WTC11 (cell line): ENCODE measurements around the gene SP9. TPM values are rescaled to one million over a fixed set of nuclear protein-coding genes. Genes with fewer than 3 reads are reported as not detected.

Experiments
- ATF1 ChIP-seq: sonication (generic); formaldehyde crosslinking; IDR thresholded peaks from 2 replicates; pipeline ENCODE4 v1.8.1; 2023; ENCODE audit warnings: mild to moderate bottlenecking, moderate library complexity, missing genetic modification reagents
- ATF2 ChIP-seq: sonication (generic); formaldehyde crosslinking; IDR thresholded peaks from 2 replicates; pipeline ENCODE4 v1.8.1; 2022; ENCODE audit warnings: low read depth, missing genetic modification reagents, borderline replicate concordance
- ATF3 ChIP-seq: sonication (generic); formaldehyde crosslinking; conservative IDR thresholded peaks from 2 replicates; pipeline ENCODE4 v1.8.1; 2022; ENCODE audit warnings: mild to moderate bottlenecking, missing genetic modification reagents
- CBFB ChIP-seq: sonication (generic); formaldehyde crosslinking; IDR thresholded peaks from 2 replicates; pipeline ENCODE4 v1.8.1; 2022; ENCODE audit warnings: mild to moderate bottlenecking, low read depth, missing genetic modification reagents
- E2F4 ChIP-seq: sonication (generic); formaldehyde crosslinking; IDR thresholded peaks from 2 replicates; pipeline ENCODE4 v1.8.1; 2022; ENCODE audit warnings: low read depth, mild to moderate bottlenecking, moderate library complexity, missing genetic modification reagents, borderline replicate concordance
- FOXJ3 ChIP-seq: sonication (generic); formaldehyde crosslinking; IDR thresholded peaks from 2 replicates; pipeline ENCODE4 v1.9.0; 2021; ENCODE audit warnings: missing genetic modification reagents, mild to moderate bottlenecking, borderline replicate concordance
- FOXK1 ChIP-seq: sonication (generic); formaldehyde crosslinking; IDR thresholded peaks from 2 replicates; pipeline ENCODE4 v1.8.0; 2022; ENCODE audit warnings: mild to moderate bottlenecking, moderate library complexity, missing genetic modification reagents
- FOXP1 ChIP-seq: sonication (generic); formaldehyde crosslinking; IDR thresholded peaks from 2 replicates; pipeline ENCODE4 v1.8.0; 2022; ENCODE audit warnings: missing genetic modification reagents, mild to moderate bottlenecking, moderate library complexity, borderline replicate concordance
- FOXP4 ChIP-seq: sonication (generic); formaldehyde crosslinking; IDR thresholded peaks from 2 replicates; pipeline ENCODE4 v1.8.0; 2022; ENCODE audit warnings: mild to moderate bottlenecking, missing genetic modification reagents
- IRF2 ChIP-seq: sonication (generic); formaldehyde crosslinking; IDR thresholded peaks from 2 replicates; pipeline ENCODE4 v1.8.0; 2022; ENCODE audit warnings: low read depth, missing genetic modification reagents, borderline replicate concordance
- MAX ChIP-seq: sonication (generic); formaldehyde crosslinking; IDR thresholded peaks from 2 replicates; pipeline ENCODE4 v1.8.0; 2022; ENCODE audit warnings: mild to moderate bottlenecking, missing genetic modification reagents
- NFATC4 ChIP-seq: fragments of 250-450 bp; sonication (Bioruptor Pico); IDR thresholded peaks from 2 replicates; pipeline ENCODE4 v1.9.0; 2021; ENCODE audit warnings: mild to moderate bottlenecking
- NR2C2 ChIP-seq: sonication (generic); formaldehyde crosslinking; IDR thresholded peaks from 2 replicates; pipeline ENCODE4 v1.8.0; 2022; ENCODE audit warnings: mild to moderate bottlenecking, missing genetic modification reagents
- OVOL2 ChIP-seq: fragments of 250-450 bp; sonication (Bioruptor Pico); IDR thresholded peaks from 2 replicates; pipeline ENCODE4 v1.9.0; 2021; ENCODE audit warnings: mild to moderate bottlenecking, borderline replicate concordance
- PRDM15 ChIP-seq: sonication (generic); formaldehyde crosslinking; IDR thresholded peaks from 2 replicates; pipeline ENCODE4 v1.8.0; 2022; ENCODE audit warnings: missing genetic modification reagents
- PREB ChIP-seq: sonication (generic); formaldehyde crosslinking; IDR thresholded peaks from 2 replicates; pipeline ENCODE4 v1.8.1; 2022; ENCODE audit warnings: mild to moderate bottlenecking, missing genetic modification reagents, moderate library complexity, borderline replicate concordance
- RORB ChIP-seq: fragments of 250-450 bp; sonication (Bioruptor Pico); IDR thresholded peaks from 2 replicates; pipeline ENCODE4 v1.9.0; 2021; ENCODE audit warnings: mild to moderate bottlenecking
- SMAD3 ChIP-seq: sonication (generic); formaldehyde crosslinking; IDR thresholded peaks from 2 replicates; pipeline ENCODE4 v1.8.0; 2022; ENCODE audit warnings: missing genetic modification reagents, mild to moderate bottlenecking, borderline replicate concordance
- SP1 ChIP-seq: sonication (generic); formaldehyde crosslinking; conservative IDR thresholded peaks from 2 replicates; pipeline ENCODE4 v1.8.1; 2022; ENCODE audit warnings: missing genetic modification reagents
- TEAD4 ChIP-seq: sonication (generic); formaldehyde crosslinking; IDR thresholded peaks from 2 replicates; pipeline ENCODE4 v1.8.0; 2022; ENCODE audit warnings: mild to moderate bottlenecking, missing genetic modification reagents
- TP53 ChIP-seq: sonication (generic); formaldehyde crosslinking; IDR thresholded peaks from 2 replicates; pipeline ENCODE4 v1.8.1; 2023; ENCODE audit warnings: mild to moderate bottlenecking, missing genetic modification reagents
- ZMAT4 ChIP-seq: fragments of 250-450 bp; sonication (Bioruptor Pico); IDR thresholded peaks from 2 replicates; pipeline ENCODE4 v1.9.0; 2021; ENCODE audit warnings: mild to moderate bottlenecking
- ZNF263 ChIP-seq: sonication (generic); formaldehyde crosslinking; IDR thresholded peaks from 2 replicates; pipeline ENCODE4 v1.8.1; 2022; ENCODE audit warnings: low read depth, mild to moderate bottlenecking, moderate library complexity, missing genetic modification reagents
- ZNF396 ChIP-seq: fragments of 250-450 bp; sonication (Bioruptor Pico); IDR thresholded peaks from 2 replicates; pipeline ENCODE4 v1.8.0; 2021; ENCODE audit warnings: mild to moderate bottlenecking, moderate library complexity, borderline replicate concordance
- ZNF512 ChIP-seq: sonication (generic); formaldehyde crosslinking; IDR thresholded peaks from 2 replicates; pipeline ENCODE4 v1.8.1; 2022; ENCODE audit warnings: missing genetic modification reagents, borderline replicate concordance
- ZNF671 ChIP-seq: fragments of 250-450 bp; sonication (Bioruptor Pico); IDR thresholded peaks from 2 replicates; pipeline ENCODE4 v1.8.0; 2021; ENCODE audit warnings: mild to moderate bottlenecking
- total RNA-seq: library from RNA; stranded (reverse); gene quantifications from 3 replicates; pipeline ENCODE4 v1.2.3, GENCODE V29; 2021

SP9 gene
- total RNA-seq, 1 experiment from 2014 or later, result not detected

GRCh38 chr2:174336501-174337336, 2.0 kb downstream of the SP9 start (continued):
- TF ChIP-seq MAX, result peak; percentile 28
- no peak; the same call in 1 of the 2 replicates for TF ChIP-seq NR2C2
- no peak for TF ChIP-seq TP53 (CRISPR knock-in tag)
- peak; percentile 18; the same call in 1 of the 2 replicates for TF ChIP-seq FOXK1 (CRISPR knock-in tag)
- no peak for TF ChIP-seq ATF2 (CRISPR knock-in tag)
- TF ChIP-seq ZNF671, result no peak
- no peak for TF ChIP-seq ZMAT4
- TF ChIP-seq PREB, result no peak; the same call in 1 of the 2 replicates
- TF ChIP-seq FOXP1, result peak; percentile 58
- no peak; the same call in 1 of the 2 replicates for TF ChIP-seq SP1
- TF ChIP-seq CBFB (CRISPR knock-in tag), result no peak
- TF ChIP-seq NFATC4 (CRISPR knock-in tag), result no peak
- 0 out of 2 replicates have a peak, but pooled peaks have one; percentile 7 for TF ChIP-seq PRDM15 (CRISPR knock-in tag)
- TF ChIP-seq ZNF396 (CRISPR knock-in tag), result no peak
- TF ChIP-seq SMAD3 (CRISPR knock-in tag), result no peak
- TF ChIP-seq ZNF263 (CRISPR knock-in tag), result no peak
- no peak for TF ChIP-seq RORB (CRISPR knock-in tag)
- no peak; the same call in 1 of the 2 replicates for TF ChIP-seq ATF3 (CRISPR knock-in tag)
- no peak for TF ChIP-seq ATF1 (CRISPR knock-in tag)
- TF ChIP-seq IRF2, result 0 out of 2 replicates have a peak, but pooled peaks have one; percentile 40
- TF ChIP-seq OVOL2 (CRISPR knock-in tag), result no peak
- peak; percentile 79 for TF ChIP-seq TEAD4 (CRISPR knock-in tag)
- no peak for TF ChIP-seq FOXJ3 (CRISPR knock-in tag)
- no peak for TF ChIP-seq E2F4
- no peak for TF ChIP-seq ZNF512 (CRISPR knock-in tag)
- TF ChIP-seq FOXP4, result peak; percentile 58; the same call in 1 of the 2 replicates
